Measurements from ENCODE around the gene ZNF732.

ZNF732 gene

GRCh38 chr4:236028-236427 lies 69.2 kb downstream of the ZNF732 start:
- no peak overlapping the region for H3K4me3 ChIP-seq (replicated peaks; ENCODE audit: low read depth, low read length)
- DNase-seq (ENCODE audit: extremely low read depth, low read depth), result no peak
- TF ChIP-seq CTCF (IDR thresholded peaks at IDR 0.05; ENCODE audit: low read depth, low read length, missing control alignments), result no peak

- no peak for DNase-seq (ENCODE audit: extremely low read depth, low read depth)
- H3K4me3 ChIP-seq (replicated peaks; ENCODE audit: low read depth, low read length), result no peak overlapping the region
- no peak for TF ChIP-seq CTCF (IDR thresholded peaks at IDR 0.05; ENCODE audit: low read depth, low read length, missing control alignments)
Measured at GRCh38 chr4:234178-234577, 71.1 kb downstream of the ZNF732 start.

GRCh38 chr4:223913-224497 lies 81.3 kb downstream of the ZNF732 start:
- no peak for DNase-seq (ENCODE audit: extremely low read depth, low read depth)

More at GRCh38 chr4:223913-224497, 81.3 kb downstream of the ZNF732 start:
- no peak for TF ChIP-seq CTCF (IDR thresholded peaks at IDR 0.05; ENCODE audit: low read depth, low read length, missing control alignments)
- no peak overlapping the region for H3K4me3 ChIP-seq (replicated peaks; ENCODE audit: low read depth, low read length)

All from HFF-Myc (cell line).